ENCODE measurements around the gene SLC1A7. TPM values are rescaled to one million over a fixed set of nuclear protein-coding genes. Genes with fewer than 3 reads are reported as not detected.

The SLC1A7 gene
- polyA plus RNA-seq, 1 donor from 2014 or later, result not detected

DNA sequence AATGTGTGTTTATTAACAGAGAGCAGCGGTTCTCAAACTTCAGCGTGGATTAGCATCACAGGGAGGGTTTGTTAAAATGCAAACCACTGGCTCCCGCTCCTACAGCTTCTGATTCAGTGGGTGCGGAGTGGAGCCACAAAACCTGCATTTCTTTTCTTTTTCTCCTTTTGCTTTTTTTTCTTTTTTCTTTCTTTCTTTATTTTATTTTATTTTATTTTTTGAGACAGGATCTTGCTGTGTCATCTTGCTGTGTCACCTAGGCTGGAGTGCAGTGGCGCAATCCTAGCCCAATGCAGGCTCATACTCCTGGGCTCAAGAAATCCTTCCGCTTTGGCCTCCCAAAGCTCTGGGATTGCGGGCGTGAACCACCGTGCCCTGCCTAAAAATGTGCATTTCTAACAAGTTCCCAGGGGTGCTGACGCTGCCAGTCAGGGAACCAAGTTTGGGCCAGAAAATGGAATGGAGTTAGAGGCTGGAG lies 20.9 kb upstream of the SLC1A7 start:
- Histone ChIP-seq H3K27ac (ENCODE audit: low read length) (no peak overlapping the region), H3K9me3 (ENCODE audit: low read length) (no peaks in the 10 kb centered on the region), H3K9me2 (ENCODE audit: insufficient read depth, low read length) (no peaks in the 10 kb centered on the region), H3K4me3 (ENCODE audit: low read length) (no peak overlapping the region), H3F3A (ENCODE audit: insufficient read depth, low read length, poor library complexity, severe bottlenecking) (no peaks in the 10 kb centered on the region), H3K79me2 (replicated peaks; ENCODE audit: insufficient read depth, low read length) (no peaks in the 10 kb centered on the region), H3K36me3 (ENCODE audit: insufficient read depth, low read length) (no peaks in the 10 kb centered on the region), H2AFZ (ENCODE audit: low read depth, low read length) (no peak overlapping the region), H3K9ac (ENCODE audit: low read length) (no peak overlapping the region), H3K4me2 (ENCODE audit: low read length) (no peak overlapping the region), H4K20me1 (ENCODE audit: insufficient read depth) (no peaks in the 10 kb centered on the region), H3K27me3 (ENCODE audit: insufficient read depth, low read depth, low read length) (no peaks in the 10 kb centered on the region)
- TF ChIP-seq RAD21 (conservative IDR thresholded peaks at IDR 0.05), result no peak
- TF ChIP-seq TAF1 (IDR thresholded peaks at IDR 0.05; ENCODE audit: low read depth), result no peak
- no peak for TF ChIP-seq POLR2AphosphoS5 (IDR thresholded peaks at IDR 0.05)
- TF ChIP-seq SMC3 (conservative IDR thresholded peaks at IDR 0.05; ENCODE audit: poor library complexity), result no peak
- no peak for TF ChIP-seq MXI1 (conservative IDR thresholded peaks at IDR 0.05; ENCODE audit: poor library complexity, severe bottlenecking)
- TF ChIP-seq, protein P1, sequence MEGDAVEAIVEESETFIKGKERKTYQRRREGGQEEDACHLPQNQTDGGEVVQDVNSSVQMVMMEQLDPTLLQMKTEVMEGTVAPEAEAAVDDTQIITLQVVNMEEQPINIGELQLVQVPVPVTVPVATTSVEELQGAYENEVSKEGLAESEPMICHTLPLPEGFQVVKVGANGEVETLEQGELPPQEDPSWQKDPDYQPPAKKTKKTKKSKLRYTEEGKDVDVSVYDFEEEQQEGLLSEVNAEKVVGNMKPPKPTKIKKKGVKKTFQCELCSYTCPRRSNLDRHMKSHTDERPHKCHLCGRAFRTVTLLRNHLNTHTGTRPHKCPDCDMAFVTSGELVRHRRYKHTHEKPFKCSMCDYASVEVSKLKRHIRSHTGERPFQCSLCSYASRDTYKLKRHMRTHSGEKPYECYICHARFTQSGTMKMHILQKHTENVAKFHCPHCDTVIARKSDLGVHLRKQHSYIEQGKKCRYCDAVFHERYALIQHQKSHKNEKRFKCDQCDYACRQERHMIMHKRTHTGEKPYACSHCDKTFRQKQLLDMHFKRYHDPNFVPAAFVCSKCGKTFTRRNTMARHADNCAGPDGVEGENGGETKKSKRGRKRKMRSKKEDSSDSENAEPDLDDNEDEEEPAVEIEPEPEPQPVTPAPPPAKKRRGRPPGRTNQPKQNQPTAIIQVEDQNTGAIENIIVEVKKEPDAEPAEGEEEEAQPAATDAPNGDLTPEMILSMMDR (IDR thresholded peaks at IDR 0.05; ENCODE audit: poor library complexity, severe bottlenecking), result no peak
- TF ChIP-seq, protein P2, sequence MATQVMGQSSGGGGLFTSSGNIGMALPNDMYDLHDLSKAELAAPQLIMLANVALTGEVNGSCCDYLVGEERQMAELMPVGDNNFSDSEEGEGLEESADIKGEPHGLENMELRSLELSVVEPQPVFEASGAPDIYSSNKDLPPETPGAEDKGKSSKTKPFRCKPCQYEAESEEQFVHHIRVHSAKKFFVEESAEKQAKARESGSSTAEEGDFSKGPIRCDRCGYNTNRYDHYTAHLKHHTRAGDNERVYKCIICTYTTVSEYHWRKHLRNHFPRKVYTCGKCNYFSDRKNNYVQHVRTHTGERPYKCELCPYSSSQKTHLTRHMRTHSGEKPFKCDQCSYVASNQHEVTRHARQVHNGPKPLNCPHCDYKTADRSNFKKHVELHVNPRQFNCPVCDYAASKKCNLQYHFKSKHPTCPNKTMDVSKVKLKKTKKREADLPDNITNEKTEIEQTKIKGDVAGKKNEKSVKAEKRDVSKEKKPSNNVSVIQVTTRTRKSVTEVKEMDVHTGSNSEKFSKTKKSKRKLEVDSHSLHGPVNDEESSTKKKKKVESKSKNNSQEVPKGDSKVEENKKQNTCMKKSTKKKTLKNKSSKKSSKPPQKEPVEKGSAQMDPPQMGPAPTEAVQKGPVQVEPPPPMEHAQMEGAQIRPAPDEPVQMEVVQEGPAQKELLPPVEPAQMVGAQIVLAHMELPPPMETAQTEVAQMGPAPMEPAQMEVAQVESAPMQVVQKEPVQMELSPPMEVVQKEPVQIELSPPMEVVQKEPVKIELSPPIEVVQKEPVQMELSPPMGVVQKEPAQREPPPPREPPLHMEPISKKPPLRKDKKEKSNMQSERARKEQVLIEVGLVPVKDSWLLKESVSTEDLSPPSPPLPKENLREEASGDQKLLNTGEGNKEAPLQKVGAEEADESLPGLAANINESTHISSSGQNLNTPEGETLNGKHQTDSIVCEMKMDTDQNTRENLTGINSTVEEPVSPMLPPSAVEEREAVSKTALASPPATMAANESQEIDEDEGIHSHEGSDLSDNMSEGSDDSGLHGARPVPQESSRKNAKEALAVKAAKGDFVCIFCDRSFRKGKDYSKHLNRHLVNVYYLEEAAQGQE (IDR thresholded peaks at IDR 0.05; ENCODE audit: borderline replicate concordance), result no peak

DNA sequence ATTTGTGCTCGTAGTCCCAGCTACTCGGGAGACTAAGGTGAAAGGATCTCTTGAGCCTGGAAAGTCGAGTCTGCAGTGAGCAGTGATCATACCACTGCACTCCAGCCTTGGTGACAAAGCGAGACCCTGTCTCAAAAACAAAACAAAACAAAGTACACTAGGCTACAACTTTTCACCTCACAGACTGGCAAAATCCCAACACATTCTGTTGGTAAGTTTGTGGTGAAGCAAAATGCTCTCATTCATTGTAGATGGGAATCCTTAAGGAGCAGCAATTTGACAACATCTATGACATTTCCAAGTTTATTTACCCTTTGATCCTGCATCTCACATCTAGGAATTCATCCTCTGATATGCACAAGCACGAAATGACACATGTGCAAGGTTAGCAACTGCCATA lies 20.2 kb upstream of the SLC1A7 start:
- Histone ChIP-seq H3K36me3 (ENCODE audit: insufficient read depth, low read length) (no peaks in the 10 kb centered on the region), H3K79me2 (replicated peaks; ENCODE audit: insufficient read depth, low read length) (no peaks in the 10 kb centered on the region), H3F3A (ENCODE audit: insufficient read depth, low read length, poor library complexity, severe bottlenecking) (no peaks in the 10 kb centered on the region), H3K4me2 (ENCODE audit: low read length) (no peak overlapping the region), H3K9me3 (ENCODE audit: low read length) (no peaks in the 10 kb centered on the region), H3K9ac (ENCODE audit: low read length) (no peak overlapping the region), H3K27me3 (ENCODE audit: insufficient read depth, low read depth, low read length) (no peaks in the 10 kb centered on the region), H3K9me2 (ENCODE audit: insufficient read depth, low read length) (no peaks in the 10 kb centered on the region), H2AFZ (ENCODE audit: low read depth, low read length) (no peak overlapping the region), H3K4me3 (ENCODE audit: low read length) (no peak overlapping the region), H4K20me1 (ENCODE audit: insufficient read depth) (no peaks in the 10 kb centered on the region), H3K27ac (ENCODE audit: low read length) (no peak overlapping the region)
- no peak for TF ChIP-seq EZH2 (IDR thresholded peaks at IDR 0.05; ENCODE audit: borderline replicate concordance, insufficient read depth, low read length, poor library complexity, severe bottlenecking)
- TF ChIP-seq SMC3 (conservative IDR thresholded peaks at IDR 0.05; ENCODE audit: poor library complexity), result no peak
- TF ChIP-seq RAD21 (conservative IDR thresholded peaks at IDR 0.05), result no peak
- TF ChIP-seq POLR2AphosphoS5 (IDR thresholded peaks at IDR 0.05), result no peak
- TF ChIP-seq EP300 (conservative IDR thresholded peaks at IDR 0.05; ENCODE audit: poor library complexity, severe bottlenecking), result no peak
- no peak for TF ChIP-seq TAF1 (IDR thresholded peaks at IDR 0.05; ENCODE audit: low read depth)
- TF ChIP-seq, protein P1 (IDR thresholded peaks at IDR 0.05; ENCODE audit: poor library complexity, severe bottlenecking), result no peak
- no peak for TF ChIP-seq MXI1 (conservative IDR thresholded peaks at IDR 0.05; ENCODE audit: poor library complexity, severe bottlenecking)
- TF ChIP-seq, protein P2 (IDR thresholded peaks at IDR 0.05; ENCODE audit: borderline replicate concordance), result no peak
